ENCODE measurements around the gene B4GALNT4.

DNA sequence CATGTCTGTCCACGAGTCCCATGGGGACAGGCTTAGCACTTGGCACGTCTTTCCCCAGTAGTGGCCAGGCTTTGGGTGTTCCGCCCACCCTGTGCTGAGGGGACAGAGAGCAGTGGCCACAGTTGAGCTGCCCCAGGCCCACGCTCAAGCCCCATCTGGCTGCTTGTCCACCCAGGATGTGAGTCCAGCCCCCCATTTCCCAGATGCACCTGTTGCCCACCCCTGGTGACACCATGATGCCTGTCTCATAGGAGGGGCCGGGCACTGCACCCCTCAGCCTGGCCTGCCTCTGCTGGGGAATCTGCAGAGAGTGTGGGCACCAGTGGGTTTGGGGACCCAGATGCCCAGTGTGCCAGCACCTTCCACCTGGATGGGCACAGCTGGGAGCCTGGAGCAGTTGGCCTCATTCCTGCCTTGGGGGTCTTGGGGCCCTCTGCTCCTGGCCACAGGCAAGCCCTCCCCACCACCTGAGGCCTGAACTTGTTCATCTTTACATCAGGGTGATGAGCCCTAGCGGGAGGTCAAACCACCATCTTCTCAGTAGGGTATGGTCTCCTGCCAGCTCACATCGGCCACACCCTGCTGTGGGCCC lies 39.8 kb downstream of the B4GALNT4 start:
- no peak for TF ChIP-seq ELF4 (IDR thresholded peaks at IDR 0.05)
- TF ChIP-seq FOXA1 (IDR thresholded peaks at IDR 0.05): no peak
- TF ChIP-seq SP1 (IDR thresholded peaks at IDR 0.05): no peak
- TF ChIP-seq FOXM1 (IDR thresholded peaks at IDR 0.05; ENCODE audit: borderline replicate concordance): no peak
- TF ChIP-seq SUZ12 (IDR thresholded peaks at IDR 0.05): no peak
- no peak for TF ChIP-seq BHLHE40 (IDR thresholded peaks at IDR 0.05; ENCODE audit: borderline replicate concordance)
- TF ChIP-seq, protein P1, sequence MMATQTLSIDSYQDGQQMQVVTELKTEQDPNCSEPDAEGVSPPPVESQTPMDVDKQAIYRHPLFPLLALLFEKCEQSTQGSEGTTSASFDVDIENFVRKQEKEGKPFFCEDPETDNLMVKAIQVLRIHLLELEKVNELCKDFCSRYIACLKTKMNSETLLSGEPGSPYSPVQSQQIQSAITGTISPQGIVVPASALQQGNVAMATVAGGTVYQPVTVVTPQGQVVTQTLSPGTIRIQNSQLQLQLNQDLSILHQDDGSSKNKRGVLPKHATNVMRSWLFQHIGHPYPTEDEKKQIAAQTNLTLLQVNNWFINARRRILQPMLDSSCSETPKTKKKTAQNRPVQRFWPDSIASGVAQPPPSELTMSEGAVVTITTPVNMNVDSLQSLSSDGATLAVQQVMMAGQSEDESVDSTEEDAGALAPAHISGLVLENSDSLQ (IDR thresholded peaks at IDR 0.05): no peak
- no peak for TF ChIP-seq CTBP1 (IDR thresholded peaks at IDR 0.05; ENCODE audit: borderline replicate concordance)

Measured in HEK293T (cell line).